ENCODE data around the gene PAPPA.
A peak's percentile ranks its signal among the peaks of the same experiment; 100 is the strongest.

PAPPA gene

GRCh38 chr9:116390303-116391228 is 237.0 kb downstream of the PAPPA start:
- TF ChIP-seq CTCF (conservative IDR thresholded peaks at IDR 0.05; ENCODE audit: control insufficient read depth, insufficient read depth, low read depth, low read length), result no peak
- DNase-seq (ENCODE audit: low read depth), result no peak
- H3K4me3 ChIP-seq (ENCODE audit: control insufficient read depth, low read depth, low read length), result no peak overlapping the region

- TF ChIP-seq CTCF (conservative IDR thresholded peaks at IDR 0.05; ENCODE audit: control insufficient read depth, insufficient read depth, low read depth, low read length), result no peak
- peak; percentile 73 for DNase-seq (ENCODE audit: low read depth)
- H3K4me3 ChIP-seq (ENCODE audit: control insufficient read depth, low read depth, low read length), result no peak overlapping the region
Observed at GRCh38 chr9:116391306-116391900, 237.8 kb downstream of the PAPPA start.

- no peak for TF ChIP-seq CTCF (conservative IDR thresholded peaks at IDR 0.05; ENCODE audit: control insufficient read depth, insufficient read depth, low read depth, low read length)
- no peak overlapping the region for H3K4me3 ChIP-seq (ENCODE audit: control insufficient read depth, low read depth, low read length)
- no peak for DNase-seq (ENCODE audit: low read depth)
Observed at GRCh38 chr9:116393198-116393597, 239.6 kb downstream of the PAPPA start.

- no peak for DNase-seq (ENCODE audit: low read depth)
- no peak overlapping the region for H3K4me3 ChIP-seq (ENCODE audit: control insufficient read depth, low read depth, low read length)
Observed at GRCh38 chr9:116394070-116394469, 240.5 kb downstream of the PAPPA start.

GRCh38 chr9:116394894-116395698 is 241.5 kb downstream of the PAPPA start:
- no peak for TF ChIP-seq CTCF (conservative IDR thresholded peaks at IDR 0.05; ENCODE audit: control insufficient read depth, insufficient read depth, low read depth, low read length)
- no peak overlapping the region for H3K4me3 ChIP-seq (ENCODE audit: control insufficient read depth, low read depth, low read length)
- no peak for DNase-seq (ENCODE audit: low read depth)

More at GRCh38 chr9:116394070-116394469, 240.5 kb downstream of the PAPPA start:
- TF ChIP-seq CTCF (conservative IDR thresholded peaks at IDR 0.05; ENCODE audit: control insufficient read depth, insufficient read depth, low read depth, low read length), result no peak

GRCh38 chr9:116395699-116396037 is 242.1 kb downstream of the PAPPA start:
- no peak overlapping the region for H3K4me3 ChIP-seq (ENCODE audit: control insufficient read depth, low read depth, low read length)
- no peak for TF ChIP-seq CTCF (conservative IDR thresholded peaks at IDR 0.05; ENCODE audit: control insufficient read depth, insufficient read depth, low read depth, low read length)

More at GRCh38 chr9:116395699-116396037, 242.1 kb downstream of the PAPPA start:
- no peak for DNase-seq (ENCODE audit: low read depth)

Data from fibroblast of mammary gland (primary cell).